Measurements from ENCODE around the gene IKBKE. TPM values are rescaled to one million over a fixed set of nuclear protein-coding genes. Genes with fewer than 3 reads are reported as not detected.
A peak's percentile ranks its signal among the peaks of the same experiment; 100 is the strongest.

IKBKE gene
- total and polyA plus RNA-seq, 2 experiments from 2014 or later, result 24.7 to 27.0 TPM

GRCh38 chr1:206447792-206448191 lies 22.5 kb upstream of the IKBKE start:
- TF ChIP-seq CTCF (IDR thresholded peaks at IDR 0.05; ENCODE audit: low read depth, low read length), result no peak
- H3K27me3 ChIP-seq, result no peaks in the 10 kb centered on the region
- DNase-seq (ENCODE audit: low read depth in 1 of 2, low spot score in 1 of 2), result no peak
- no peak overlapping the region for H3K27ac ChIP-seq
- no peak overlapping the region for H3K4me3 ChIP-seq
- H3K4me1 ChIP-seq (ENCODE audit: low read depth), result peaks cover 17% of the 10 kb centered on the region
- peaks cover 18% of the 10 kb centered on the region for H3K36me3 ChIP-seq
- H3K9me3 ChIP-seq (ENCODE audit: low read depth), result no peaks in the 10 kb centered on the region

- TF ChIP-seq CTCF (IDR thresholded peaks at IDR 0.05; ENCODE audit: low read depth, low read length), result no peak
Measured at GRCh38 chr1:206448471-206448870, 21.8 kb upstream of the IKBKE start.

GRCh38 chr1:206449565-206449964 lies 20.7 kb upstream of the IKBKE start:
- TF ChIP-seq CTCF (IDR thresholded peaks at IDR 0.05; ENCODE audit: low read depth, low read length), result no peak
- no peak overlapping the region for H3K4me3 ChIP-seq
- no peak overlapping the region for H3K27ac ChIP-seq
- peaks cover 17% of the 10 kb centered on the region for H3K4me1 ChIP-seq (ENCODE audit: low read depth)
- no peaks in the 10 kb centered on the region for H3K27me3 ChIP-seq
- no peak for DNase-seq (ENCODE audit: low read depth in 1 of 2, low spot score in 1 of 2)
- no peaks in the 10 kb centered on the region for H3K9me3 ChIP-seq (ENCODE audit: low read depth)
- peaks cover 12% of the 10 kb centered on the region for H3K36me3 ChIP-seq

More at GRCh38 chr1:206448471-206448870, 21.8 kb upstream of the IKBKE start:
- Histone ChIP-seq H3K27ac (no peak overlapping the region), H3K27me3 (no peaks in the 10 kb centered on the region), H3K36me3 (peaks cover 16% of the 10 kb centered on the region), H3K4me3 (no peak overlapping the region), H3K4me1 (ENCODE audit: low read depth) (peaks cover 17% of the 10 kb centered on the region), H3K9me3 (ENCODE audit: low read depth) (no peaks in the 10 kb centered on the region)
- DNase-seq (ENCODE audit: low read depth in 1 of 2, low spot score in 1 of 2), result no peak

- H3K27ac ChIP-seq, result no peak overlapping the region
- H3K4me1 ChIP-seq (ENCODE audit: low read depth), result peaks cover 19% of the 10 kb centered on the region
- H3K27me3 ChIP-seq, result no peaks in the 10 kb centered on the region
- H3K4me3 ChIP-seq, result no peak overlapping the region
- no peak for DNase-seq (ENCODE audit: low read depth in 1 of 2, low spot score in 1 of 2)
- no peak for TF ChIP-seq CTCF (IDR thresholded peaks at IDR 0.05; ENCODE audit: low read depth, low read length)
- H3K36me3 ChIP-seq, result peaks cover 10% of the 10 kb centered on the region
- no peaks in the 10 kb centered on the region for H3K9me3 ChIP-seq (ENCODE audit: low read depth)
Measured at GRCh38 chr1:206450281-206450680, 20.0 kb upstream of the IKBKE start.

GRCh38 chr1:206451134-206451686 lies 19.1 kb upstream of the IKBKE start:
- DNase-seq (ENCODE audit: low read depth in 1 of 2, low spot score in 1 of 2), result no peak
- H3K36me3 ChIP-seq, result peaks cover 10% of the 10 kb centered on the region
- no peaks in the 10 kb centered on the region for H3K9me3 ChIP-seq (ENCODE audit: low read depth)
- TF ChIP-seq CTCF (IDR thresholded peaks at IDR 0.05; ENCODE audit: low read depth, low read length), result no peak
- peaks cover 28% of the 10 kb centered on the region for H3K4me1 ChIP-seq (ENCODE audit: low read depth)
- peak overlapping the region; percentile 64 for H3K27ac ChIP-seq
- H3K4me3 ChIP-seq, result no peak overlapping the region
- no peaks in the 10 kb centered on the region for H3K27me3 ChIP-seq
